ENCODE data around the gene SPATC1L.

Gene SPATC1L

DNA sequence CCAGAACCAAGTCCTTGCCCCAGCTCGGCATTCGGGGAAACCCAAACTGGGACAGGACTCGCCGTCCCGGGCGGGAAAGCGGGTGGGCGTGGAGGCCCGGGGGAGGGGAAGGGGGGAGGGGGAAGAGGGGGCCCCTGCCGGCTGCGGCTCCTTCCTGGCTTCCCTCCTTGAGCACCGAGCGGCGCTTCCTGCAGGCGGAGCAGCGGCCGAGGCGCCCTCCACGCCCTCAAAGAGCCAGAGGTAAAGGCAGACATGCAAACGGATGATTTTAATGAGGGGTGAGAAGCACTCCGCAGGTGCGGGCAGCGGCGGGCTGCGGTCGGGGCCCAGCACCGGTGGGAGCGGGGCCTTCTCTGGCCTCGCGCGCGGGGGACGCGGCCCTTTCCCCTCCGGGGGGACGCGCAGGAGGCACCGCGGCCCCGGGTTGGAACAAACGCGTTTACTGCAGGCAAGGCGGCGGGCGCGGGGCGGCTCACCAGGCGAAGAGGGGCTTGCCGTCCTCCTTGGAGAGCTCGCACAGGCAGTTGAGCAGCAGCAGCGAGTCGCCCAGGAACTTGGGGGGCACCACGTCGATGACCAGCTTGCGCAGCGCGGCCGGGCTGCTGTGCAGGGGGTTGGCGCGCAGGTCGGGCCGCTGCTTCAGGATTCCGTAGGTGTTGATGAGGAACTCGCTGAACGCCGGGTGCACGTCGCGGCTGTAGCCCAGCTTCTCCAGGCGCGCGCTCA lies 23.2 kb downstream of the SPATC1L start:
- no peak for DNase-seq

DNA sequence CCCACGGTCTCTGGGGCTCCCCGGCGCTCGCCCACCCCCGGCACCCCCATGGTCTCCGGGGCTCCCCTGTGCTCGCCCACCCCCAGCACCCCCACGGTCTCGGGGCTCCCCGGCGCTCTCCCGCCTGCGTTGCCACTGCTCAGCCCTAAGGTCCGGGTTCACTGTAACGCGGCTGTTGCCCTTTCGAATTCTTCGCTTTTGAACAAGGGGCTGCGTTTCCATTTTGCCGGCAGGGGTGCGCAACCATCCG lies 23.7 kb downstream of the SPATC1L start:
- no peak for DNase-seq

DNA sequence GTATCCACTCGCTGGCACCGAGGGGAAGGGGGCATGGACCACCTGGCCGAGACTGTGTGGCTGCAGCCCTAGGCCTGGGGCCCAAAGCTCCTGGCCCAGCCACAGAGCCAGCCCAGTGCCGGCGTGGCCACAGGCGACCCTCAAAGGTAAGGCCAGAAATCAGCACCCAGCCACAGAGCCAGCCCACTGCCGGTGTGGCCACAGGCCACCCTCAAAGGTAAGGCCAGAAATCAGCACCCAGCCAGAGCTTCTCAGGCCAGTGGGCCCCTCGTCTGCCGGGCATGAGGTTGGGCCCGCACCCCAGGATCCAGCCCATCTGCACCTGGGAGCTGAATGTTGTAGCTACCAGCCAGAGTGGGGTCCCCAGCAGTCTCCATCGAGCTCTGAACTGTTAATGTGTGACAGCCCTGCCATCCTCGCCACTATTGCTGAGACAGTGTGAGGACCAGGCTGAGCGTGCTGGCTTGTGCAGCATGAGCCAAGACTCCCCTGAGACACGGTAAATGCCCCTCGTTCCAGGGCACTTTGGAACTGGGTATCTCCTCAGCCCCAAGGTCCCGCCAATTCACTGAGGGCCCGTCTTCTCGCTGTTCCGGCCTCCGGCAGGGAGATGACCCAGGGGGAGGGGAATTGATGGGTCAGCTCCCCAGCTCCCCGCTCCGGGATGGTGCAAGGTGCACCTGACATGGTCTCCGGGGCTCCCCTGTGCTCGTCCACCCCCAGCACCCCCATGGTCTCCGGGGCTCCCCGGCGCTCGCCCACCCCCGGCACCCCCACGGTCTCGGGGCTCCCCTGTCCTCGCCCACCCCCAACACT lies 24.2 kb downstream of the SPATC1L start:
- DNase-seq, result no peak

DNA sequence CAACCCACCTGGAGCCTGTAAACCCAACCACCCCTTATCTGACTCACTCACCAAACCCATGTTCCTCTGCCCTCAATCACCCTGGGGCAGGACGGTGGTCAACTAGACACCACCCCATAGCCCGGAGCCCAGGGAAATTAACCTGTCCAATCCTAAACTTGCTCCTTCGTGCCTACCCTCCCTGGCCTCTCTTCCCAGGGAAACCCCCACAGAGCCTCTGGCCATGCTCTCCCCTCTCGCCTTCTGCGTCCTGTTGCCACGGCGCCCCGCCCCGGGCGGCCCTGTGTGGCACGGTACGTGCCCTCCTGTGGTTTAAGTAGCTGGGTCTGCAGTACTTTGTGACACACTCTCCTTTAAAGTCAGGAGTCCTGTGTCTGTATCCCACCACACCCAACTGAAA lies 24.9 kb downstream of the SPATC1L start:
- DNase-seq, result no peak

DNA sequence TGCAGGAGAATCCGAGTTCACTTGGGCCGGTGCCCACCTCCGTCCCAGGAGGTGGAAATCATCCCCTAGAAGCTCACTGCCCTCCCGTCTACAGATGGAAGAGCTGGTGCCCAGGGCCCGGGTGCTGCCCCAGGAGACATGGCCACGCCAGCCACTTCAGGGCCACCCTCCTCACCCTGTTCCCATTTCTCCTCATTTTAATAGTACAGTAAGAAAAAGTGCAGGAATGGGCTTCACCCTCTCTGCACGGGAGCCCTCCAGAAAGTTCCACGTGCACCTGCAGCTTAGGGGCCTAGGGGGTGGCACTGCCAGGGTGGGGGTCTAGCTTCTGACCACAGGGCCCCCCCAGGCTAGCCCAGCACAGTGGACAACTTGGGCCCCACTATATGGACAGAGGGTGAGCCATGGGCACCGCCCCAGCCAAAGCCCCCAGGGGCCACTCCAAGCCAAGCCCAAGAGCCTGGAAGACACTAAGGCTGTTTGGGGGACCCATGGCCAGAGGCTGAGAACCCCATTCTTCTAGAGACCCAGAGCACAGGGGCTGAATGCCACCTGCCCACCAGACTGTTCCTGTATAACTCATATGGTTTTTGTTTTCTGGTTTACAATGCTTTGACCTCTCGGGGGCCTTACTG lies 25.5 kb downstream of the SPATC1L start:
- no peak for DNase-seq

DNA sequence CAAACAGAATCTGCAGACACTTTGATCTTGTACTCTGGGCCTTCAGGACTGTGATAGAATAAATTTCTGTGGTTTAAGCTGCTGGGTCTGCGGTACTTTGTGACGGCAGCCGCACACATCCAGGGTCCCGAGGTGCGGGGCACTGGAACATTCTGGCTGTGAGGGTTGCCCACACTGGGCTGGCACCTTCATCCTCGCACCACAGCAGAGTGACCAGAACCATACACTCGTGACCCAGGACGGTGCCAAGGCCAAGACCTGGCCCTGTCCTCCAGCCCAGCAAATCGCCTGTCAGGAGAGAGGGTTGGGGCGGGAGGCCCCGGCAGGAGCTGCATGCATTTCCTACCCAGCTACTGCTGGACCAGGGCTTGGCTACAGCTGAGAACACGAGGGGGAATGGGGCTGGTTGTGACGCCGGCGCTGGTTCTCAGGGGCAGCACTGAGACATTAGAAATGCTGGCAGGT lies 26.2 kb downstream of the SPATC1L start:
- no peak for DNase-seq

DNA sequence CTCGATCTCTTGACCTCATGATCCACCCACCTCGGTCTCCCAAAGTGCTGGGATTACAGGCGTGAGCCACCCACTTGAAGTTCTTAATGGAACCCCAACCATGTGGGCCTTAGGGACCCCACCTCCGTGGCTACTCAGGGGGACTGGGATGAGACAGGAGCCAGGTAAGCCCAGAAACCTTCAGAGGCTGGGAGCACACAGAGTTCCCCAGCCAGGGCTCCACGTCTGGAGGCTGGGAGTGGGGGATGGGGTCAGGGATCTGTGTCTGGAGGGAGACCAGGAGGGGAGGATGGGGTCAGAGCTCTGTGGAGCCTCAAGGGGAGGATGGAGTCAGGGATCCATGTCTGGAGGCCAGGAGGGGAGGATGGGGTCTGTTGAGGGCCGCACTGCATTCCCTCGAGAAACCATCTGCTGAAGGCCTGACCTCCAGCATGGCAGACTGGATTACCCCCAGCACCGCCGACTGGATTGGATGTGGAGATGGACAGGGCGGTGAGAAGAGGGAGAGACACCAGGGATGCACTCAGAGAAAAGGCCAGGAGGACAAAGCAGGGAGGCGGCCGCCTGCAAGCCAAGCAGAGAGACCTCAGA lies 26.8 kb downstream of the SPATC1L start:
- no peak for DNase-seq

DNA sequence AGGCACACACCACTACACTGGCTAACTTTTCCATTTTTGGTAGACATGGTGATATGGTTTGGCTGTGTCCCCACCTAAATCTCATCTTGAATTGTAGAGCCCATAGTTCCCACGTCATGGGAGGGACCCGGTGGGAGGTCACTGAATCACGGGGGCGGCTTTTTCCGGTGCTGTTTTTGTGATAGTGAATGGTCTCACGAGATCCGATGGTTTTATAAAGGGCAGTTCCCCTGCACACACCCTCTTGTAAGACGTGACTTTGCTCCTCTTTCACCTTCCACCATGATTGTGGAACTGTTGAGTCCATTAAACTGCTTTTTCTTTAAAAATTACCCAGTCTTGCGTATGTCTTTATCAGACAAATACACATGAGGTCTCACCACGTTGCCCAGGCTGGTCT lies 27.6 kb downstream of the SPATC1L start:
- no peak for DNase-seq

DNA sequence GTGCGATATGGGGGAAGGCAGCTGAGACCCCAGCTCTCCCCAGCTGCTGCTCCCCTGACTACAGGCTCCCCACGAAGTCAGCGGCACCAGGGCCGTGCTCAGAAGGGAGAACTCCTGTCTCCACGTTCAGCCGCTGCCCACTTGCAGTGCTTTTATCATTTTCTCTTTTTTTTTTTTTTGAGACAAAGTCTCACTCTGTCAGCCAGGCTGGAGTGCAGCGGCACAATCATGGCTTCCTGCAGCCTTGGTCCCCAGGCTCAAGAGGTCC lies 27.9 kb downstream of the SPATC1L start:
- no peak for DNase-seq

DNA sequence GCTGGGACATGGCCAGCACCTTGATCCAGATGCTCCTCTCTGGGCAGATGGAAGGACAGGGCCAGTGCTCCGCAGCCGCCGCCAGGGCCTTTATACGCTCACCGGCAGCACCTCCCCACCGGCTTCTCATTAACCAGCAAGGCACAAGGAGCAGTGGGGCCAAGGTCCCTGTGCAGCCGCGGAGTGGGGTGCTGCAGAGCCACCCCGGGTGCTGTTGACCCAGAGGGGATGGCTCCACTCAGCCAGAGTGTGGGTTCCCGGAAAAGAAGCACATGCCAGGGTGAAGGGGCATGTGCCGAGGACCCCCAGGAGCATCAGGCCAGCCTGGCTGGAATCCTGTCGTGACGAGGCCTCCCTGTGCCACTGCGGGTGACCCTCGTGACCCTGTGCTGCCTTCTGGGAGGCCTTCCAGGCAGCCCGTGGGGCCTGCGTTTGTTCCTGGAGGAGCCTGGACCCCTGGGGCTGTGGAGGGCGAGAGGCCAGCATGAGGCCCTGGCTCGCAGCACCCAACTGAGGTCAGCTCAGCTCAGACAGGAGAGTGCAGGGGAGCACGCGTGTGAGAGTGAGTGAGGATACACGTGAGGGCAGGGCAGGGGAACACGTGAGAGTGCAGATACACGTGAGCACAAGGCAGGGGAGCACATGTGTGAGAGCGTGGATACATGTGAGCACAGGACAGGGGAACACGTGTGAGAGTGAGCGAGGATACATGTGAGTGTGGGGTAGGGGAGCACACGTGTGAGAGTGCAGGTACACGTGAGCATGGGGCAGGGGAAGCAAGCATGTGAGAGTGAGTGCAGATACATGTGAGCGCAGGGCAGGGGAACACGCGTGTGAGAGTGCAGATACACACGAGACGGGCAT lies 28.5 kb downstream of the SPATC1L start, which contains the start of gene FTCD:
Gene FTCD (minus strand): TSS at position 66 of the 864 bp plus-strand sequence. CDS start 56 bp downstream, at position 10.
- DNase-seq, result no peak

DNA sequence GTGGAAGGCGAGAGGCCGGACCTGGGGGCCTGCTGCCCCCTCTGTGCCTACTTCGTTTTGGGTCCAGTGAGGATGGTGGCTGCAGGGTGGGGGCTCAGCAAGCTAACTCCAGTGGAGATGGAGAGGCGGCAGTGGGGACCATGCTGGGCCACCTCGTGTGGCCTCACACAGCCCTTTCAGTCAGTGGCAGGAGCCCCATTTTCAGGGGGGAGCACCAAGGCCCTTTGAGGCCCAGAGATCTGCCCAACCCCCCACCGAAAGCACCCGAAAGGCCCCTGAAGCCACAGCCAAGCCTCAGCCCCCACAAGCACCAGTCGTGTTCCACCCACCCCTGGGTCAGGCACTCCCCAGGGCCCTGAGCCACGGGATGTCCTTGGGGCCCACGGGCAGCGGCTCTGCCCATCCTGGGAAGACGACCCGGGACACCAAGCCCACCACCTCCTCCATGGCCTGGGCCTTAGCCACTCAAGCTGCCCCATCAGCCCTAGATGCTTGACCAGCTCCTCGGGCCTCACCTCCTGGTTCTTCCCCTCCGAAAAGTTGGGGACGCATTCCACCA lies 29.2 kb downstream of the SPATC1L start:
- DNase-seq, result no peak

DNA sequence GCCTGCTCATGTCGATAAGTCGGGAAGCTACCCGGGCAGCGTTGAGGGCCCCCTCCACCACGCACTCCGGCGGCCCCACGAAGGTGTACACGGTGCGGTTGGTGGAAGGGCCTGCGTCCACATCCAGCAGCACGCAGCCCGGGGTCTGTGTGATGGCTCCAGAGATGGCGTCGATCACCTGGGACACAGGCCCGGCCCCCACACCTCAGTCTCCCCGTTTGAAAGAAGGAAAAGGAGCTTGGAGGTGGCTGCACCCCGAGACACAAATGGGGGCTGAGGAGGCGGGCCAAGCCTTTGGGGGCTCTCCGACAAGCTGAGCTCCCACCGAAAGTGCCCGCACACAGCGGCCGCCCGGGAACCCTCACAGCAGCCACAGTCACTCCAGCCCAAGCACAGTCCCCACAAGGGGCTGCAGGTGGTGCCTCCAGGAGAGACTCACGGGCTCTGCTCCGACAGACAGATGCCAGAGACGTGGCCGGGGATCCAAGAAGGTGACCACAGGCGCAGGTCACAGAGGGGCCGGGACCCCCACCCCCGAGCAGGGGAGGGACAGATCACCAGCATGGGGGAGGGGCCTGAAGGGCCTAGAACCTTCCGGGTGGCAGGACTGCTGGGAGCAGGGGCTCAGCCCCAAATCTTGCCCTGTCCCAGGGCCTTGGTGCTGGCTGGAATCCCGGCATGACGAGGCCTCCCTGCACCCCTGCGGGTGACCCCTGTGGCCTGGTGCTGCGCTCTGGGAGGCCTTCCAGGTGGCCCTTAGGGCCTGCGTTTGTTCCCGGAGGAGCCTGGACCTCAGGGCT lies 29.9 kb downstream of the SPATC1L start:
- DNase-seq, result no peak

DNA sequence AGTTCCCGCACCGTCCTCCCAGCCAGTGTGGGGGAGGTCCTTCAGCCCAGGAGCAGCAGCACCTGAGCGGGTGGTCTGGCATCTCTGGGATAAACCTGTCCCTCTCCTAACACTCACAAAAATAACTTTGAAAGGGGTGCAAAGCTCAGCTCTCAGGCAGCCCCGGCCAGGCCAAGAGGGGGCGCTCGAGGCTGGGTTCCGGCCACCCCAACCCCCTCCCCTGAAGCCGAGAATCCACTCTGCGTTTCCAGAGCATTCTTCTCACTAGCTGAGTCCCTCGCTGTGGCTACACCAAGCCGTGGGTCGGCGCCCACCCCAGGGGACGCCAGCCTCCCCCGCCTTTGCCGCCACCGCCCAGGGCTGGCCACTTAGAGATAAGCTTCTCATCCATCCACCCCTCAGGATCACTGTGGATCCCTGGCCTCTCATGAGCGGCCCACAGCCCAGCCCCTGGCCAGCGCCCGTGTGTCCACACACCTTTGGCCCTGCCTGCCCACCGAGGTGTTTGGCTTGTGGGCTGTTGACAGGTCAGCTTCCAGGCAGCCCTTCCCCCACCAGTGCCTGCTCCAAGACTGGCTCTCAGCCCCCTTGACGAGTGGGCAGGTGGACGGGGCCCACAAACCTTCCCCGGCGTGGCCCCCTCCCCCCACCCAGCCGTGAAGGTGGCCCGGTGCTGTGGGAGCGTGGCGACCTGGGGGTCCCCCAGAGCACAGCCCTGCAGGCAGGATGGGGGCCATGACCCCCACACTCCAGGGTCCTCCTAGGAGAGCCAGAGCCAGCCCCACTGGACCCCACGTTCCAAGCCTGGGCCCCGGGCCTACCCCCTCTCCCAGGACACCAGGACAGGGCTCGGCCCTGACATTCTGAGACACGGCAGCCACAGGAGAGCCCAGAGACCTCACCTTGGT lies 30.8 kb downstream of the SPATC1L start:
- no peak for DNase-seq

DNA sequence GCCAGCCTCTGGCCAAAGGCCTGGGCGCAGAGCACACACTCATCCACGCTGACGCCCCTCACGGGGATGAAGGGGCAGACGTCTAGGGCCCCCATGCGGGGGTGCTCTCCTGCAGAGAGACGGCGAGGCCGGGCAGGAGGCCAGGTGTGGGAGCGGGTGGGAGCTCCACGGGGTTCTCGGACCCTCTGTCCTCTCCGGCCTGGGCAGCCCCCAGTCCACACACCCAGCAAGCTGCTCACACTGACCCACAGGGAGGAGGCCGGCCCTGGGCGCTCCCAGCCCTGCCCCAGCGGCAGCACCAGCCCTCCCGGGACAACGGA lies 31.4 kb downstream of the SPATC1L start:
- DNase-seq, result no peak

DNA sequence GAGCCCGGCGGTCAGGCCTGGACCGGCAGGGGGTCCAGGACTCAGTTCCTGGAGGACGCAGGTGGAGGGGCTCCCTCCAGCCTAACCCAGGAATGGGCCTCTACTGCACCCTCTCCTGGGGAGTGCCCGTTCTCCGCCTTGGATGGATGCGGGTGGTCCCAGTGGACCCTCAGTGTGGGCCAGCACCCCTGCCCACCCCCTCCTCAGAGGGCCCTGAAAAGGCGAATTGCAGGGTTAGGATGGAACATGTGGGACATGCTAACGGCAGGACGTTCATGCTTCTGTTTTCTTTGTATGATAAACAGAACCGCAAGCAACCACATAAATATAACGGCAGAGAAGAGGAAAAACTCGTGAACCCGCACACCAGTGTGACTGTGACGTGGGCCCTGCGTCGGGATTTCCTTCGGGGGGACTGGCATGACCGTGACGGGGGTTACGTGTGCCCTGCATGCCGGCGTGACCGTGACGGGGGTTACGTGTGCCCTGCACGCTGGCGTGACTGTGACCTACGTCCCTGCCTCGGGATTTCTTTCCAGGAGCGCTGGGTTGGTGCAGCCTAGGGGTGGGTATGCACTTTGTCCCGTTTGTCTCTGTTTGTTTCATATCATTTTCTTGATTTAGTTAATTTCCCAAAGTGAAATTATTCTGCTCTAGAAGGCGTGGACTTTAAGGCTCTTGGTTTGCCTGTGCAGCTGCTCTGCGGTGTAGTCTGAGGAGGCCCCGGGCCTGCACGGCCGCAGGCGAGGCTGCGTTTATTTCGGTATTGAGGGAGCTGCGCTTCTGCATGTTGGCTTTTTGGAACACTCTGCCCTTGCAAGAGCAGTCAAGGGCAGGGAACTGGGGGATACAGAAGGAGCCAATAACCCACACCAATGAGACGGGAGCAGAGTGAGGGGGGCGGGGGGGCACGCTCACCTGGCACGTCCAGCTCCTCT lies 32.0 kb downstream of the SPATC1L start:
- no peak for DNase-seq

DNA sequence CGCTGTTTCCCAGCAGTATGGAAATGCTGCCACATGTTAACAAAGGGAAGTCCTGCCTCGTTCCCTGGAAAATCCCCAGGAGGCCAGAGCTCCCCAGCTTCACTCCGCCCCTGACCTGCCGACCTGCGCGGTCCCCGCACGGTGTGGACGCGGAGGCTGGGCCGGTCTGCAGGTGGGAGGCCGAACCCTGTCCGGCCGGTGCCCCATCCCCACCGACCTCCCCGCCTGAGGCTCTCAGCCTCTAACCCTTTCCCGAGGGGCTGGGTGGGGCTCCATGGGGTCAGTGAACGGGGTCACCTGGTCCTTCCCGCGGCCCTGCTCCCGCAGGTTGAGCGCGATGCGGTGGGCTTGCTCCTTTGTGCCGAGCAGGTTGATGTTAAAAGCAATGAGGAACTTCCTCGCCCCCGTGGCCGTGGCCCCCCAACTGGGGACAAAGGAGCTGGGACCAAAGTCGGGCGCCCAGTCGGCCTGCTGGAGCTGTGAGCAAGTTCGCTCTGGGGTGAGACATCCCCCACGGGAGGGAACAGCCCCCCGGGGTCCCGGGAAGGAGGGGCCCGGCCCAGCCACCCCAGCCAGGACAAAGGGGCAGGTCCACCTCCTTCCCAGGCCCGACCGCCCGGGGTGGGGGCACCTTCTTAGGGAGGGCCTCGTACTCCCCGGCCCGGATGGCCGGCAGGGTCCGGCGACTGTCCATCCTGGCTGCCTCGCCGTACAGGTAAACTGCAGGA lies 32.8 kb downstream of the SPATC1L start:
- DNase-seq, result no peak

DNA sequence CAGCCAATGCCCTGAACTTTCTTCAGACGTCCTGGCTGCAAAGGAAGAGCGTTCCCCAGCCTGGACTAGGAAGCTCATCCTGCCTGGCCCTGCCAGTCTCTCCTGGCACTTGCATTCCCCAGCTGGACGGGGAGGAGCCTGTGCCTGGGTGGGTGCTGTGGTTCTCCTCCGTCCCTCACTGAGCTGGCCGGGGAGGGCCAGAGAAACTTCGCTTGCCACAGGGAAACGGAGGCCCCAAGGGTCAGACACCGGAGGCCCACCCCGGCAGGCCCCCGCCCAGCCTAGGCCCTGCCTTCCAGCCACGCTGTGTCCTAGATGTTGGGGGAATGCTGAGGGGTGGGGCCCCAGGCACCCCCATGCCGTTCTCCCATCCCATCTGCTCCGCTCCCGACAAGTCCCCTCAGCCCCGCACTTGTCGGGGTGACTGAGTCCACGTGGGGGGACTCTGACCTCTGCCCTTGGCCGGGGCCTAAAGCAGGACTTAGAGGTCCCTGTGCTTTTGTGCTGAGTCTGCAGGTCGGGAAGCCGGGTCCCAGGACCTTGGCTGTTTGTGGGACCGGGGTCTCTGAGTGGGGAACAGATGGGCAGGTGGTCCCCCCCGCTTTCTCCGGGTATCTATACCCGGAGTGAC lies 33.7 kb downstream of the SPATC1L start:
- no peak for DNase-seq

DNA sequence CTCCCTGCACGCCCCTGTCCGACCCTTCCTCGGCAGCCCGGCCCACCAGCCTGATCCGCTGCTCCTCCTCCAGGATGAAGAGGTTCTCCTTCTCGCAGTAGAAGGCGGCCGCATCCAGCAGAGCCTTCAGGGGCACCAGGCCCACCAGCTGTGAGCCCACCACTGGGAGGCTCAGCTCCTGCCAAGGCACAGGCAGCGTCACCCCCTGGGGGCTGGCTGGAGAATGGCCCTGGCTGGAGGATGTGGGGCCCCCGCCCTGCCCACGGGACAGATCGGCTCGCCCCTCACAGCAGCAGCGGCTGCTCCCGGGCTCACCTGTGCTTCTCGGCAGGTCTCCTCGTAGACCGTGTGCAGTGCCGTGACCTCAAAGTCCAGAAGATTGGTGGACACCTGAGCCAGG lies 34.2 kb downstream of the SPATC1L start:
- DNase-seq, result no peak

Measured in GF-D8 (cell line).